Trophoblast cell (in vitro differentiated cells and primary cell): ENCODE data around the gene TRPC4AP.
"Not testable (repeated sequence)": the region's sequence is repeated elsewhere in the genome, so short reads cannot be mapped to it uniquely, and the experiment has no call there.

Experiments used
- DNase-seq, 2 donors: peaks; one replicate each; pipeline ENCODE4 v3.0.0-alpha.2; 2016
- H2AFZ ChIP-seq: 2 replicates; pipeline ENCODE4 v1.6.1; 2013; ENCODE audit warnings: low read length, moderate library complexity, mild to moderate bottlenecking; ENCODE audit not compliant: insufficient read depth, poor library complexity
- H2AK5ac ChIP-seq: 2 replicates; pipeline ENCODE4 v1.6.1; 2013; ENCODE audit warnings: mild to moderate bottlenecking, low read length
- H2BK120ac ChIP-seq: 2 replicates; pipeline ENCODE4 v1.6.1; 2013; ENCODE audit warnings: low read length, mild to moderate bottlenecking, moderate library complexity; ENCODE audit not compliant: insufficient read depth, poor library complexity
- H2BK12ac ChIP-seq: 2 replicates; pipeline ENCODE4 v1.6.1; 2013; ENCODE audit warnings: mild to moderate bottlenecking, low read length, moderate library complexity
- H2BK5ac ChIP-seq: 2 replicates; pipeline ENCODE4 v1.6.1; 2013; ENCODE audit warnings: low read length, low read depth, moderate library complexity, mild to moderate bottlenecking; ENCODE audit not compliant: poor library complexity
- H3K14ac ChIP-seq: 2 replicates; pipeline ENCODE4 v1.6.1; 2013; ENCODE audit warnings: mild to moderate bottlenecking, low read length
- H3K18ac ChIP-seq: 2 replicates; pipeline ENCODE4 v1.6.1; 2013; ENCODE audit warnings: mild to moderate bottlenecking, low read length
- H3K23ac ChIP-seq: 2 replicates; pipeline ENCODE4 v1.6.1; 2013; ENCODE audit warnings: low read length
- H3K27ac ChIP-seq: 2 replicates; pipeline ENCODE4 v1.5.1; 2013; ENCODE audit warnings: low read depth, mild to moderate bottlenecking, inconsistent platforms, low read length, moderate library complexity
- H3K27me3 ChIP-seq: 2 replicates; pipeline ENCODE4 v1.6.1; 2013; ENCODE audit warnings: inconsistent platforms, mild to moderate bottlenecking, low read length, moderate library complexity; ENCODE audit not compliant: insufficient read depth
- H3K36me3 ChIP-seq, 2 experiments: 1 replicate in 1 of 2; 2 replicates in 1 of 2; pipeline ENCODE4 v1.6.1; 2013; ENCODE audit warnings: low read length in 2 of 2, mild to moderate bottlenecking in 2 of 2, moderate library complexity in 1 of 2; ENCODE audit not compliant: insufficient read depth in 2 of 2, control insufficient read depth in 1 of 2
- H3K4ac ChIP-seq: 2 replicates; pipeline ENCODE4 v1.6.1; 2013; ENCODE audit warnings: low read depth, mild to moderate bottlenecking, low read length, moderate library complexity
- H3K4me1 ChIP-seq, 2 experiments: 1 replicate in 1 of 2; 2 replicates in 1 of 2; pipeline ENCODE4 v1.6.1; 2013; ENCODE audit warnings: low read length in 2 of 2, mild to moderate bottlenecking in 2 of 2, moderate library complexity in 1 of 2; ENCODE audit not compliant: insufficient read depth in 2 of 2, control insufficient read depth in 1 of 2
- H3K4me2 ChIP-seq: 2 replicates; pipeline ENCODE4 v1.6.1; 2013; ENCODE audit warnings: inconsistent platforms, mild to moderate bottlenecking, low read length, moderate library complexity
- H3K4me3 ChIP-seq: 2 replicates; pipeline ENCODE4 v1.5.1; 2013; ENCODE audit warnings: mild to moderate bottlenecking, low read depth, low read length, inconsistent platforms
- H3K79me1 ChIP-seq: one replicate; pipeline ENCODE4 v1.6.1; 2013; ENCODE audit warnings: low read length
- H3K79me2 ChIP-seq: 2 replicates; pipeline ENCODE4 v1.6.1; 2013; ENCODE audit warnings: low read length, mild to moderate bottlenecking; ENCODE audit not compliant: control insufficient read depth, insufficient read depth, poor library complexity
- H3K9ac ChIP-seq: 2 replicates; pipeline ENCODE4 v1.6.1; 2013; ENCODE audit warnings: mild to moderate bottlenecking, low read length
- H3K9me3 ChIP-seq: 2 replicates; pipeline ENCODE4 v1.6.1; 2013; ENCODE audit warnings: low read depth, mild to moderate bottlenecking, control low read depth, inconsistent platforms, low read length; ENCODE audit not compliant: insufficient read depth
- H4K12ac ChIP-seq: 2 replicates; pipeline ENCODE4 v1.6.1; 2013; ENCODE audit warnings: low read depth, mild to moderate bottlenecking, low read length, moderate library complexity
- H4K8ac ChIP-seq: 2 replicates; pipeline ENCODE4 v1.6.1; 2013; ENCODE audit warnings: low read depth, mild to moderate bottlenecking, low read length, moderate library complexity
- H4K91ac ChIP-seq: one replicate; pipeline ENCODE4 v1.6.1; 2013; ENCODE audit warnings: low read depth, mild to moderate bottlenecking, low read length, moderate library complexity
- WGBS: extraction: QIAGEN DNeasy Blood & Tissue Kit; methylation state at CpG from one replicate; pipeline ENCODE4 v1.1.7; 2013; ENCODE audit warnings: missing lambda C conversion rate; ENCODE audit not compliant: insufficient read length, insufficient coverage; ENCODE audit errors: extremely low coverage; 5-methylcytosine and 5-hydroxymethylcytosine counted together

Gene TRPC4AP

GRCh38 chr20:35084998-35085397, 7.6 kb downstream of the TRPC4AP start:
- H2AK5ac ChIP-seq, result no peak overlapping the region
- no peak overlapping the region for H2BK5ac ChIP-seq
- no peak overlapping the region for H3K4me2 ChIP-seq
- no peak overlapping the region for H2AFZ ChIP-seq
- H3K27me3 ChIP-seq, result no peaks in the 10 kb centered on the region
- no peak overlapping the region for H3K9ac ChIP-seq
- no peaks in the 10 kb centered on the region for H3K4me1 ChIP-seq
- no peak overlapping the region for H2BK120ac ChIP-seq
- peaks cover 7% of the 10 kb centered on the region for H3K79me2 ChIP-seq
- no peak overlapping the region for H3K23ac ChIP-seq
- no peak overlapping the region for H4K8ac ChIP-seq
- no peaks in the 10 kb centered on the region for H3K79me1 ChIP-seq
- WGBS, result no CpG with 5 or more reads among the region's 3 CpGs
- no peak for DNase-seq
- H2BK12ac ChIP-seq, result no peak overlapping the region
- no peak overlapping the region for H4K12ac ChIP-seq
- peak overlapping the region; percentile 69 for H3K4ac ChIP-seq
- H3K27ac ChIP-seq, result no peak overlapping the region
- peaks cover 7 to 8% of the 10 kb centered on the region in 2 experiments for H3K36me3 ChIP-seq
- H3K4me3 ChIP-seq, result no peak overlapping the region
- no peak overlapping the region for H4K91ac ChIP-seq
- no peak overlapping the region for H3K14ac ChIP-seq
- H3K18ac ChIP-seq, result no peak overlapping the region
- no peaks in the 10 kb centered on the region for H3K9me3 ChIP-seq

- not testable (repeated sequence) for H3K4me3 ChIP-seq, H4K91ac ChIP-seq, H3K79me2 ChIP-seq, H3K9ac ChIP-seq, H2BK120ac ChIP-seq, H3K4me2 ChIP-seq, H3K79me1 ChIP-seq, H3K23ac ChIP-seq, H3K9me3 ChIP-seq, H3K27ac ChIP-seq, H3K4me1 ChIP-seq, H3K18ac ChIP-seq, H4K12ac ChIP-seq, DNase-seq, H4K8ac ChIP-seq, H2AFZ ChIP-seq, H2BK5ac ChIP-seq, H2AK5ac ChIP-seq, H3K27me3 ChIP-seq, H3K14ac ChIP-seq, H2BK12ac ChIP-seq
- Histone ChIP-seq H3K4ac (peak overlapping the region; percentile 69), H3K36me3 (peaks cover 9 to 16% of the 10 kb centered on the region in 2 experiments)
- WGBS, result no CpG with 5 or more reads among the region's 5 CpGs
Measured at GRCh38 chr20:35080348-35080642, 12.3 kb downstream of the TRPC4AP start.

GRCh38 chr20:35079472-35080347, 12.9 kb downstream of the TRPC4AP start:
- H3K4me2 ChIP-seq, result no peak overlapping the region
- peak overlapping the region; percentile 69 for H3K4ac ChIP-seq
- no peak overlapping the region for H3K9ac ChIP-seq
- H4K91ac ChIP-seq, result no peak overlapping the region
- H4K12ac ChIP-seq, result no peak overlapping the region
- H4K8ac ChIP-seq, result no peak overlapping the region
- H2BK12ac ChIP-seq, result no peak overlapping the region
- H2AFZ ChIP-seq, result no peak overlapping the region
- H3K14ac ChIP-seq, result no peak overlapping the region
- H2BK120ac ChIP-seq, result no peak overlapping the region
- no peak overlapping the region for H2AK5ac ChIP-seq
- no peak overlapping the region for H3K4me3 ChIP-seq
- H3K4me1 ChIP-seq, result no peaks in the 10 kb centered on the region
- H3K27me3 ChIP-seq, result no peaks in the 10 kb centered on the region
- H3K23ac ChIP-seq, result no peak overlapping the region
- no CpG with 5 or more reads among the region's 8 CpGs for WGBS
- H2BK5ac ChIP-seq, result no peak overlapping the region
- peaks cover 6% of the 10 kb centered on the region for H3K79me2 ChIP-seq
- no peaks in the 10 kb centered on the region for H3K79me1 ChIP-seq
- H3K9me3 ChIP-seq, result peaks cover 5% of the 10 kb centered on the region
- H3K27ac ChIP-seq, result no peak overlapping the region
- H3K18ac ChIP-seq, result no peak overlapping the region
- peaks cover 9 to 14% of the 10 kb centered on the region in 2 experiments for H3K36me3 ChIP-seq
- no peak for DNase-seq

GRCh38 chr20:35077872-35078271, 14.7 kb downstream of the TRPC4AP start:
- Histone ChIP-seq H3K27ac (no peak overlapping the region), H4K8ac (no peak overlapping the region), H3K23ac (no peak overlapping the region), H2AFZ (no peak overlapping the region), H2BK120ac (no peak overlapping the region), H3K4me3 (no peak overlapping the region), H3K18ac (no peak overlapping the region), H2BK5ac (no peak overlapping the region), H3K9me3 (peaks cover 5% of the 10 kb centered on the region), H3K4me2 (no peak overlapping the region), H3K9ac (no peak overlapping the region), H3K14ac (no peak overlapping the region), H3K4me1 (no peaks in the 10 kb centered on the region), H4K91ac (no peak overlapping the region), H4K12ac (no peak overlapping the region), H2BK12ac (no peak overlapping the region), H3K4ac (no peak overlapping the region), H2AK5ac (no peak overlapping the region), H3K79me2 (peaks cover 6% of the 10 kb centered on the region), H3K79me1 (no peaks in the 10 kb centered on the region), H3K36me3 (peaks cover 9 to 14% of the 10 kb centered on the region in 2 experiments), H3K27me3 (no peaks in the 10 kb centered on the region)
- DNase-seq, result no peak
- no CpG with 5 or more reads among the region's 5 CpGs for WGBS
